Neural progenitor cell (in vitro differentiated cells): Measurements from ENCODE around the gene KRTAP22-1. TPM values are rescaled to one million over a fixed set of nuclear protein-coding genes. Genes with fewer than 3 reads are reported as not detected.

Experiments
- DNase-seq: peaks from one replicate; pipeline ENCODE4 v3.0.0-alpha.2; 2016; ENCODE audit warnings: low spot score
- H2AFZ ChIP-seq: fragments of 200-600 bp; sonication (generic); replicated peaks from 2 replicates; pipeline ENCODE4 v1.6.1; 2016; ENCODE audit warnings: antibody characterized with exemption
- H3F3A ChIP-seq: fragments of 200-600 bp; sonication (generic); 2 replicates; pipeline ENCODE4 v1.6.1; 2016; ENCODE audit warnings: antibody characterized with exemption, low read depth
- H3K27ac ChIP-seq: fragments of 200-600 bp; sonication (generic); 2 replicates; pipeline ENCODE4 v1.5.1; 2016; ENCODE audit warnings: mild to moderate bottlenecking
- H3K27me3 ChIP-seq: fragments of 200-600 bp; sonication (generic); 2 replicates; pipeline ENCODE4 v1.6.1; 2016; ENCODE audit warnings: mild to moderate bottlenecking, moderate library complexity
- H3K36me3 ChIP-seq: fragments of 200-600 bp; sonication (generic); 2 replicates; pipeline ENCODE4 v1.5.1; 2016
- H3K4me1 ChIP-seq: fragments of 200-600 bp; sonication (generic); 2 replicates; pipeline ENCODE4 v1.6.1; 2016; ENCODE audit warnings: mixed run types
- H3K4me2 ChIP-seq: fragments of 200-600 bp; sonication (generic); 2 replicates; pipeline ENCODE4 v1.6.1; 2016
- H3K4me3 ChIP-seq: fragments of 200-600 bp; sonication (generic); 2 replicates; pipeline ENCODE4 v1.5.1; 2016
- H3K79me2 ChIP-seq: fragments of 200-600 bp; sonication (generic); 2 replicates; pipeline ENCODE4 v1.6.1; 2016; ENCODE audit warnings: low read depth
- H3K9ac ChIP-seq: fragments of 200-600 bp; sonication (generic); 2 replicates; pipeline ENCODE4 v1.6.1; 2016
- H3K9me3 ChIP-seq: fragments of 200-600 bp; sonication (generic); 2 replicates; pipeline ENCODE4 v1.5.1; 2016; ENCODE audit warnings: low read depth
- H4K20me1 ChIP-seq: fragments of 200-600 bp; sonication (generic); 2 replicates; pipeline ENCODE4 v1.6.1; 2016; ENCODE audit warnings: low read depth
- H3K27ac Mint-ChIP-seq: 3 replicates; pipeline ENCODE4 v1.8.0; 2021; ENCODE audit warnings: mixed read lengths
- H3K27me3 Mint-ChIP-seq: 2 replicates; pipeline ENCODE4 v1.8.0; 2022; ENCODE audit warnings: low read depth, mild to moderate bottlenecking, inconsistent platforms, moderate library complexity, mixed read lengths; ENCODE audit not compliant: insufficient read depth
- H3K36me3 Mint-ChIP-seq: 3 replicates; pipeline ENCODE4 v1.8.0; 2021; ENCODE audit warnings: mixed read lengths
- H3K4me1 Mint-ChIP-seq: 3 replicates; pipeline ENCODE4 v1.8.0; 2021; ENCODE audit warnings: mixed read lengths
- H3K4me3 Mint-ChIP-seq: 3 replicates; pipeline ENCODE4 v1.8.0; 2021; ENCODE audit warnings: mild to moderate bottlenecking, moderate library complexity, mixed read lengths
- H3K9me3 Mint-ChIP-seq: 3 replicates; pipeline ENCODE4 v1.8.0; 2020; ENCODE audit warnings: mixed read lengths
- EZH2 ChIP-seq: fragments of 200-600 bp; sonication (generic); IDR thresholded peaks from 2 replicates; pipeline ENCODE4 v1.6.1; 2017; ENCODE audit warnings: antibody characterized with exemption, mild to moderate bottlenecking, moderate library complexity
- EZH2phosphoT487 ChIP-seq: fragments of 200-600 bp; sonication (generic); IDR thresholded peaks from 2 replicates; pipeline ENCODE4 v1.6.1; 2017; ENCODE audit warnings: antibody characterized with exemption
- total RNA-seq: library from RNA; depleted of rRNA; stranded (reverse); fragments of >200 nt; gene quantifications from 2 replicates; pipeline ENCODE4 v1.2.3, GENCODE V29; 2015; ENCODE audit warnings: low replicate concordance
- TF ChIP-seq, protein P1 (sequence below): fragments of 200-600 bp; sonication (generic); IDR thresholded peaks from 2 replicates; pipeline ENCODE4 v1.5.1; 2017; ENCODE audit warnings: antibody characterized with exemption, mild to moderate bottlenecking

The KRTAP22-1 gene
- total RNA-seq, 1 donor from 2014 or later = not detected

DNA sequence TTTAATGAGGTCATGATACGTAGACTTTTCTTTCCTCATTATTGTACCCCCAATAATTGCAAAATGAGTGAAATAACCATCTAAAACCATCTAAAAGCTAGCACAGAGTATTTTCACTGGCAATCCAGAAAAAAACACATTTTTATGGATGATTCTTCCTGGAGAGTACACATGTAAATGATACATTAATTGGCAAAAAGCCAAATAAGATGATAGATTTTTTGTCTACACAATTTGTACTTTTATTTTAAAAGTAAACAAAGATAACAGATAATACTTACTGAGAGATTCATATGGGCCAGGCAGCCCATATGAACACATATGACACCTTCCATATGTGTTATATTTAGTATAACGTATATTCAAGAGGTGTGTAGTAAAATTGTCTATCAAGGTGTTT lies 37.3 kb upstream of the KRTAP22-1 start:
- no peaks in the 10 kb centered on the region for H3K4me1 ChIP-seq
- H3K27me3 Mint-ChIP-seq = peaks cover 2% of the 10 kb centered on the region
- H3K79me2 ChIP-seq = no peaks in the 10 kb centered on the region
- no peaks in the 10 kb centered on the region for H3K36me3 ChIP-seq
- H4K20me1 ChIP-seq = no peaks in the 10 kb centered on the region
- TF ChIP-seq, protein P1, sequence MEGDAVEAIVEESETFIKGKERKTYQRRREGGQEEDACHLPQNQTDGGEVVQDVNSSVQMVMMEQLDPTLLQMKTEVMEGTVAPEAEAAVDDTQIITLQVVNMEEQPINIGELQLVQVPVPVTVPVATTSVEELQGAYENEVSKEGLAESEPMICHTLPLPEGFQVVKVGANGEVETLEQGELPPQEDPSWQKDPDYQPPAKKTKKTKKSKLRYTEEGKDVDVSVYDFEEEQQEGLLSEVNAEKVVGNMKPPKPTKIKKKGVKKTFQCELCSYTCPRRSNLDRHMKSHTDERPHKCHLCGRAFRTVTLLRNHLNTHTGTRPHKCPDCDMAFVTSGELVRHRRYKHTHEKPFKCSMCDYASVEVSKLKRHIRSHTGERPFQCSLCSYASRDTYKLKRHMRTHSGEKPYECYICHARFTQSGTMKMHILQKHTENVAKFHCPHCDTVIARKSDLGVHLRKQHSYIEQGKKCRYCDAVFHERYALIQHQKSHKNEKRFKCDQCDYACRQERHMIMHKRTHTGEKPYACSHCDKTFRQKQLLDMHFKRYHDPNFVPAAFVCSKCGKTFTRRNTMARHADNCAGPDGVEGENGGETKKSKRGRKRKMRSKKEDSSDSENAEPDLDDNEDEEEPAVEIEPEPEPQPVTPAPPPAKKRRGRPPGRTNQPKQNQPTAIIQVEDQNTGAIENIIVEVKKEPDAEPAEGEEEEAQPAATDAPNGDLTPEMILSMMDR = no peak
- no peak for TF ChIP-seq EZH2
- no peak for TF ChIP-seq EZH2phosphoT487
- no peak overlapping the region for H3K27ac ChIP-seq
- H2AFZ ChIP-seq = no peak overlapping the region
- no peaks in the 10 kb centered on the region for H3K27me3 ChIP-seq
- no peak overlapping the region for H3K4me3 Mint-ChIP-seq
- H3K4me2 ChIP-seq = no peak overlapping the region
- DNase-seq = no peak
- H3K36me3 Mint-ChIP-seq = no peaks in the 10 kb centered on the region
- no peaks in the 10 kb centered on the region for H3K4me1 Mint-ChIP-seq
- H3F3A ChIP-seq = no peaks in the 10 kb centered on the region
- no peak overlapping the region for H3K4me3 ChIP-seq
- no peaks in the 10 kb centered on the region for H3K9me3 Mint-ChIP-seq
- H3K9me3 ChIP-seq = peaks cover 7% of the 10 kb centered on the region
- H3K9ac ChIP-seq = no peak overlapping the region
- H3K27ac Mint-ChIP-seq = no peak overlapping the region

DNA sequence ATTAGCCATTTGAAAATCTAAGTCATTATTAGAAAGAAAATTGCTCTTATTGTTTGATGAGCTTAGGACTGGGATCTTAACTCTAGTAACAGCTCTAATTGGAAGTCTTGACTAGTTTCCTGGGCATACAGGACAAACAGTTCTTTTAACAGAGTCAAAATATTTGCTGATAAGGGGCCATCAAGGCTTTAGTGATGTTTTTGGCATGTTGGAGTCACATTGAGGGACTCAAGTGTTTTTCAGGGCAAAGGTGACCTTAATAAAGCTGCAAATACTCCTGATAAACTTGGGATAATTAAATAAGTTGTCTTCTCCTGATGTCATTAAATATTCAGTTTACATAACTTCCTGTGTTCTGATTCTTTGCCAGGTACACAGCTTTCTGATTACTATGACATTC lies 33.3 kb upstream of the KRTAP22-1 start:
- no peaks in the 10 kb centered on the region for H3K9me3 Mint-ChIP-seq
- no peak for DNase-seq
- no peaks in the 10 kb centered on the region for H3K36me3 Mint-ChIP-seq
- no peaks in the 10 kb centered on the region for H3K36me3 ChIP-seq
- no peak overlapping the region for H3K4me3 ChIP-seq
- no peak overlapping the region for H3K27ac Mint-ChIP-seq
- no peak overlapping the region for H3K9ac ChIP-seq
- H3K27me3 ChIP-seq = no peaks in the 10 kb centered on the region
- no peaks in the 10 kb centered on the region for H4K20me1 ChIP-seq
- no peak overlapping the region for H3K4me3 Mint-ChIP-seq
- H3K27ac ChIP-seq = no peak overlapping the region
- H2AFZ ChIP-seq = no peak overlapping the region
- H3F3A ChIP-seq = peaks cover 5% of the 10 kb centered on the region
- TF ChIP-seq EZH2phosphoT487 = no peak
- TF ChIP-seq, protein P1 = no peak
- H3K4me1 Mint-ChIP-seq = no peaks in the 10 kb centered on the region
- H3K27me3 Mint-ChIP-seq = no peaks in the 10 kb centered on the region
- H3K9me3 ChIP-seq = no peaks in the 10 kb centered on the region
- H3K79me2 ChIP-seq = no peaks in the 10 kb centered on the region
- H3K4me1 ChIP-seq = no peaks in the 10 kb centered on the region
- no peak overlapping the region for H3K4me2 ChIP-seq

DNA sequence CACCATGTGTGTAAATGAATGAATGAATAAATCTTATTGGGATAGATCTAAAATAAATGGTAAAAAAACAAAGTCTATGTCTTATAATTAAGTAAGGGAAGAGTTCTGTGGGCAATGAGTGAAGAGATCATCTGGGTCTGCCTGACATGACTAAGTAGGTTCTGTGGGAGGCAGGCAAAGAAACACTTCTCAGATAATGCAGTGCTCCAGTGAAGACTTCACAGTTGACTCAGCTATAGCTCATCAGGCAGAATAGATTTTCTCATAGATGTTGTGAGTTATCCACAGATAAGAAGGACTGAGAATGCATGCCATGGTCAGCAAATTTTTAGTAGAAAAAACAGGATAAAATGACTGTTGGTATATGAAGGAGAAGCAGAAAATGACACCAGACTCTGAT lies 23.1 kb upstream of the KRTAP22-1 start:
- Histone ChIP-seq H3K27ac (no peak overlapping the region), H3K9me3 (no peaks in the 10 kb centered on the region), H3K4me2 (no peak overlapping the region), H3F3A (no peaks in the 10 kb centered on the region), H3K36me3 (no peaks in the 10 kb centered on the region), H3K27me3 (no peaks in the 10 kb centered on the region), H2AFZ (no peak overlapping the region), H3K4me3 (no peak overlapping the region), H3K79me2 (no peaks in the 10 kb centered on the region), H4K20me1 (no peaks in the 10 kb centered on the region), H3K4me1 (peaks cover 10% of the 10 kb centered on the region), H3K9ac (no peak overlapping the region)
- Mint-ChIP-seq H3K27me3 (no peaks in the 10 kb centered on the region), H3K9me3 (no peaks in the 10 kb centered on the region), H3K27ac (no peak overlapping the region), H3K4me3 (no peak overlapping the region), H3K4me1 (peaks cover under 1% of the 10 kb centered on the region), H3K36me3 (no peaks in the 10 kb centered on the region)
- TF ChIP-seq EZH2 = no peak
- TF ChIP-seq, protein P1 = no peak
- TF ChIP-seq EZH2phosphoT487 = no peak
- no peak for DNase-seq
